GM18511 (cell line): Measurements from ENCODE around the gene CCDC9.
A peak's percentile ranks its signal among the peaks of the same experiment; 100 is the strongest.

Experiments
- ATAC-seq: cut with Tn5 transposase; IDR thresholded peaks from one replicate; pipeline ENCODE4 v1.9.1; 2021; ENCODE audit warnings: mild to moderate bottlenecking, moderate library complexity; ENCODE audit not compliant: unreplicated experiment

CCDC9 gene

DNA sequence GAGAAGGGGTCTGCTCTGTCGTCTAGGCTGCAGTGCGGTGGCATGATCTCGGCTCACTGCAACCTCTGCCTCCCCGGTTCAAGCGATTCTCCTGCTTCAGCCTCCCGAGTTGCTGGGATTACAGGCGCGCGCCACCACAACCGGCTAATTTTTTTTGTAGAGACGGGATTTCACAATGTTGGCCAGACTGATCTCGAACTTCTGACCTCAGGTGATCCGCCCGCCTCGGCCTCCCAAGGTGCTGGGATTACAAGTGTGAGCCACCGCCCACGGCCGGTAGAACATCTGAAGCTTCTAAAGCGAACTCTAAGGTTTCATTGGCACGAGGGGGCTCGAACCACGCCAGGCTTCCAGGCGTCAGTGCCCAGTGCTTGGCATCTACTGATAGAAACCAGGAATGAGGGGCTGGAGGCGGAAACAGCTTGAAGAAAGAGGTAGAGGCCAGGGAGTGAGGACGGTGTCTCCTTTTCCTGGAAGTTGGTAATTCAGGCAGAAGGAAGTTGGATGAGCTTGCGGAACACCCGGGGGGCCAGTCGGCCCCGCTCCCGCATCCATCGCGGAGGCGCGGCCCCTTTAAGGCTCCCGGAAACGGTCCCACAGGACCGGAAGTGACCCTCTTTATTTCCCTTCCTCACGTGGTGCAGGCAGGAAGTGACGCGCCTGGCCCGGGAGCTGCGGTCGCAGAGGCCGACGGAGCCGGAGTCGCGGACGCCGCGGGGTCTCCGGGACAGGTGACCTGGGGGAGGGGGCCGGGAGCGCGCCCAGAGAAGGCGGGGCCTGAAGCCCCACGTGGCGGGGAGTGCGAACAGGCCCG is at the start of gene CCDC9:
Gene CCDC9, plus strand, starts transcription at position 647 of the 814 bp plus-strand sequence. CDS start 1,876 bp downstream, outside the sequence.
- peak; percentile 60 for ATAC-seq

DNA sequence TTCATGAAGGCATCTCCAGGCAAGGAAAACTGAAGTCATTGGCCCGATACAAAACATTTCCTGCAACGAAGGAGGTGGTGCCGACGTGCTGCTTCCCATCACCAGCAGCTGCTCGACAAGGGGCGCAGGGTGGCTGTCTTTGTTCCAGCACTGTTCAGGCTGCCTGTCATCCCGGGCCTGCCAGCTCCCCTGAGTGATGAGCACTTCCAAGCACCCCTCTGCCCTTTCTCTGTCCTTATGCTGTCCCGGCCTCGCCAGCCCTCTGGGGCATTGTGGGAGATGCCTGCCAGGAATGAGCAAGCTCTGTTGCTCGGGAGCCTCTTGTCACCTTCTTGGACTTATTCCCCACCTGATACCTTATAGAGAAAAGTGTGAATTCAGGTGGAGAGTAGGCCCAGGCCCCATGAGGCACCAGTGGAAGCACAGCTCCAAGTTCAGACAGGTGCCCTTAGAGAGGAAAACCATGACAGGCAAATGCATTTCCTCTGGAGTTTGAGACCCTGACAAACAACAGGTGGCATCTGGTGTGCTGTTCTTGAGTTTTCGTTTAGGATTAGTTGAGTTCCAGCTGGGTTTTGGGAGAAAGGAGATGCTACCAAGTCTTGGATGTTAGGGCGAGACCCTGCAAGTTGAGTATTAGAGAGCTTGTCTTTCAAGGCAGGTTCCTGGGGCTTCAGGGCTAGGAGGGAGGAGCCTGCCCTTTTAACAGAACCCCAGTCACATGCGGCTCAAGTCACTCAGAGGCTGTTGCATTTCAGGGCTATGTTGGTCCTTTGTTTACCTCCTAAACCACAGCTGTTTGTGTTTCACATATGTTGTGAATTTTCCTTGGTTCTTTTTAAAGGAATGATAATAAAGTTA is 46.8 kb upstream of the CCDC9 start:
- no peak for ATAC-seq

DNA sequence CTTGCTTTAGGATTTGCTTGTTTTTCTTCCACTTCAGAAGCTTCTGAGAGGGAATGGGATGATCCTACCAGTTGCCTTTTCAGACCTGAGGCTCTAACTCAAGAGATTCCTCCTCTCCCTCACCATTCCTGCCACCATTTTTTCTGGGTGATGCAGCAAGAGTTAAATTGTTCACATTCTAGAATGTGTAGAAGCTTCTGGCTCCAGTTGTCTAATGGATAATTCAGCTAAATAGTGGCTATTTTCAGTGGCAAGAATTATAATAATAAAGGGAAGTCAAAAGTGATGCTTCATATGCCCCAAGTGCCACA is 46.2 kb upstream of the CCDC9 start:
- ATAC-seq: no peak

DNA sequence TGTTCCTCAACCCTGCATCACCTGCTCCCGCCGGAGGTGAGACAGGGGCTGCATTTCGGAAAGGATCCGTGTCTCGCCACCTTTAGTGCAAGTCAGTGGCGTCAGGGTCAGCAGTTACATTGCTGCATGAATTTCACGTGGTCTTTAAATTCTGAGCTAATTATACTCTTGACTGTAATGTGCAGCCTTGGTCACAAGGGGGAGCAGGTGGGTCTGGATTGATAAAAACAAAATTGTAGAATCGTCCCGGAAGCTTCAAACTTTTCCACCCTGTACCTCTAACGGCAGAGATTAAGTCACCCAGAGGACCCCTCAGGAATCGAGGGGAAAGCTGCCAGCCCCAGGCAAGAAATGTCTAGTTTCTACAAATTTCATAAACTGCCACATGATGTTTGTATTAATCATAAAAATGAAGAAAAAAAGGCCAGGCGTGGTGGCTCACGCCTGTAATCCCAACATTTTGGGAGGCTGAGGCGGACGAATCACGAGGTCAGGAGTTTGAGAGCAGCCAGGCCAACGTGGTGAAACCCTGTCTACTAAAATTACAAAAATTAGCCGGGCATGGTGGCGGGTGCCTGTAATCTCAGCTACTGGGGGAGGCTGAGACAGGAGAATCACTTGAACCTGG is 45.5 kb upstream of the CCDC9 start:
- ATAC-seq: no peak

DNA sequence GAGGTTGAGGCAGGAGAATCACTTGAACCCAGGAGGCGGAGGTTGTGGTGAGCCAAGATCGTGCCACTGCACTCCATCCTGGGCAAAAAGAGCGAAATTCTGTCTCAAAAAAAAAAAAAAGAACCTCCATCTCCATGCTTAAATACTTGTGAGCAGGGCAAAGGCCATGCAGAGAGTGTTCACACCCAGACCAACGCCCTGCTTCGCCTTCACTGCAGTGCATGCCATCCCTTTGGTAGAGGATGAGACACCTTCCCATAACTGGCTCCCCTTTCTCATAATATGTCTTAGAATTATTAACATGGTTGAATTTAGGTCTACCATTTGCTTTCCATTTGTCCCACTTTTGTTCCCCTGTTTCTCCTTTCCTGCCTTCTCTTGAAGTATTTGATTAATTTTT is 40.7 kb upstream of the CCDC9 start:
- no peak for ATAC-seq

DNA sequence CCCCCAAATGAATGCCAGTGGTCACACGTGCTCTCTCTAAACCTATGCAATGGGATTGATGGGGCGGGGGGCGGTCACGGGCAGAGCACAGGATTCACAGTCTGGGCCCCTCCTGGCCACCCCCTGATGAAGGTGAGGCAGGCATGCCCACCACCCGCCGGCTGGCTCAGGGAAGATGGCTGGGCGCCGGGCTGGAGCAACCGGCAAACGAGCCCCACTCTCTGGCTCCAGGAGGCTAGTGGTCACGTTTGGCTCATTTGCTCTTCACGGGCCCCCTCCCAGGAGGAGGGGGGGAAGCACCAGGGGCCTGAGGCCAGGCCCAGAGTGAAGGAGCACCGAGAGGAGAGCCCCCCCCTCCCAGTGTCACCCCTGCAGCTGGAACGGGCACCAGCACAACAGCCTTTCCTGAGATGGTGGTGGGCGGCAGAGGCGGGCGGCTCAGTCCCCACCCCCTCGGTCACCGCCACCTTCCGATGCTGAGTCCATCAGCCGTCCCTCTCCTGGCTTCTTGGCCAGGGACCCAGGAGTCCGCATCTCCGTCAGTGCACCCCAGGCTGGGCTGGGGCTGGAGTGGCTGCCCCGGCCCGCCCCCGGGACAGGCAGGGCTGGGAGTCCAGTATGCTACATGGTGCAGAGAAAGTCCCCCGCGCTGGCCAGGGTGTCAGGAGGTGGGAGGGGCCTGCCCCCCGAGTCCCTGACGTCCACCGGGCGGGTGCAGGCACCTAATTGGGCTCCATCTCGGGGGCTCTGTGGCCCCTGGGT is 35.1 kb upstream of the CCDC9 start:
- ATAC-seq: no peak

DNA sequence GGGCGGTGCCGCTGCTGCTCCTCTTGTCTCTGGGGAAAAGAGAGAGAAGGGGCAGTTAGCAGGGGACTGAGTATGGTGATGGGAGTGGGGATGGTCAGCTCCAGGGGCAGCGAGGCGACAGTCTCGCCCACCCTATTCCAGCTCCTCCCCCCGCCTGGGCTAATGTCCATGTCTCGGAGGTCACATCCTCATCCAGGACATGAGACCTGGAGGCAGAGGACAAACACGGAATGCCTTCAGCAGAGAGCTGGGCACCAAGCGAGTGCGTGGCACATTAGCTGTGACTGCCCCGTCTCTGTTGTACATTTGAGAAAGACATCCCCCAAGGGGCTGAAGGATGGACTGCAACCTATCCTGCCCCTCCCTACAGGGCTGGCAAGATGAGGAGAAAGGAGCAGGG is 34.4 kb upstream of the CCDC9 start:
- ATAC-seq: no peak

DNA sequence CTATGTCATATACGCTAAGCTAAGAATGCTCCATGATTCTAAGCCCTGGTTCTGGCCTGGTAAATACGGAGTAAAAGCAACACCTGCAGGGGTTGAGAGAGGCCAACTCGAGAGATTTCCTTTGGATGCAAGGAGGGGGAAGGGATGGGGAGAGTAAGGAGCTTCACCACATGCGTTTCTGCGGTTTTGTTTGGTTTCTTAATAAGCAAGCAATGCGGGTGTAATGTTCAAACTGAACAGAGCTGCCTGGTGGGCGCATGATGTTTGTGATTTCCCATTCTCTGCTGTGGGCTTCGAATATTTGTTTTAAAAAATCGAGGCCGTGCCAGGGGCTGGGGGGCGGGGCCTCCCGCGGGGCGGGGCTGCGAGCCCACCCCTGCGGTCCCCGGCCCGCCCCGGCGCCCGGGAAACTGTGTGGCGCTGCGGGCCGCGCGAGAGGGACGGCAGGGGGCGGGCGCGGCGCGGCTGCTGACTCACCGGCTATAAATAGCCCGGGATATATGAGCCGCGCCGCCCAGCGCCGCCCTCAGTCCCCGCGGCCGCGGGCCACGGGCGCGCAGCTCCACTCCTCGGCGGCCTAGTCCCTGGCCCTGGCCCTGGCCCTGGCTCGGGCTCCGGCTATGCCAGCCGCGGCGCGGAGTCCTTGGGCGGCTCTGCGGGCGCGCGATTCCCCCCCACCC is 30.4 kb upstream of the CCDC9 start:
- ATAC-seq: no peak

DNA sequence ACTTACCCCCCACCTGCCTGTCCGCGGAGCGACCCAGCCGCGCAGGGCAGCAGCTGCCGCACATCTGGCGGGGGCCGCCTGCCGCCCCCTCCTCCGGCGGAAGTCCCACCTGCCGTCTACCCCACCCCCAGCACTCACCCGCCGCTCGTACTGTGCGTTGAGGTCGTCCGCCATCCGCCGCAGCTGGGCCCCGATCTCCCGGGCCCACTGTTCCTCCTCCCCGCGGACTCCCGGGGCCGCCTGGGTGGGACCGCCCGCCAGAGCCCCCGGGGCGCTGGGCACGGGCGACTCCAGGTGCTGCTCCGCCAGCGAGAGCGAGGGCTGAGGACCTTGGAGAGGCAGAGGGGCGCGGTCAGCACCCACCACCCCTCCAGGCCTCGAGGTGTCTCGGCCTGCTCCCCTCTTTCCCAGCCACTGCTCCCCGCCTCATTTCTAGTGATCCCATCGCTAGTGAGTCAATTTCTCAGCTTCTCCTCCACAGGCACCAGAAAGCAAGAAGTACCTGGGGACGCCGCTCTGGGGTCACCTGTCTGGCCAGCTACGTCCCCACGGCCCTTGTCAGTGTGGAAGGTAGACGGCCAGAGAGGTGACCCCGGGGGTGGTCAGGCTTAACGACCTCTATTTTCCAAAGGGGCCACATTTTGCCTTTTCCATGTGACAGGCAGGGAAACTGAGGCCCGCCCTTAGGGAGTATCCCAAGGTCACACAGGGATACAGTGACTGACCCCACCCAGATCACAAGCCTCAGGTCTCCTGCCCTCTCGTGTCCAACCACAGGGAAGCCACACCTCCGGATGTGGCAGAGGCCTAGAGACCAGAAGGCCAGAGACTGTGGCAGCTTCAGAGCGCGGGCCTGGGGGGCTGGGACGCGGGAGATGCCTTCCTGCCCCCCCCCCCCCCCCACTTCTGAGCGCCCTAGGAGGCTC is 29.6 kb upstream of the CCDC9 start:
- peak; percentile 32 for ATAC-seq

DNA sequence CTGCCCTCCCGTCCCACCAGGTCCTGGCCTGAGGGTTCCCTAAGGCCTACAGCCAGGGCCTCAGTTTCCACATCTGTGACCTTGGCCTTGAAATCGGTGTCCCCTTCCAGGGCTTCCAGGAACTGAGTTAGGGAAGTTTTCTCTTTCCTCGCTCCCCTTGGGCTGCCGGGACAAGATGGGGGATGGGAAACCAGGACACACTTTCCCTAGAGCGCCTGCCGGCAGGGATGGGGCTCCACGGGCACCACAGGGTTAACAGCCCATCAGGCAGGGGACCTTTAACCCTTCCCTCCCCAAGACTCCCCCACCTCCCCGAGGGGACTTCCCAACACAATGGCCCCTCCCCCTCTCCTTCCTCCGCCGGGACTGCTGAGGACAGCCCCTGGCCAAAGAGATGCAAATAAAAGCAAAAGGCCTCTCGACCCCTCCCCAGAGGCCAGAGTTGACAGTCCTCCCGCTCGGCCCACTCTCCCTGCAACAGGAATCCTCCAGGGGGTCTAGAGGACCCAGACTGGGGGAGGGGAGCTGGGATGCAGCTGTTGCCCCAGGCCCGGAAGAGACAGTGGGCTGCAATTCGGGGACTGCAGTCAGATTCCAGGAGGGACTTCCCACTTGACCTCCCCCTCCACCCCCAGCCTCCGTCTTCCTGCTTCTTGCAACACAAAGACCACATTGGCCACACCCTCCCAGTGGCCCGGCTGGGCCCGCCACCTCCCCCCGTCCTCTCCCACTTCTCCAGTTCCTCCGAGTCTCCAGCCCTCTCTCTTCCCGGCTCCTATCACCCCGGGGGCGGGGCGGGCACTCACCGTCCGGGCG is 28.8 kb upstream of the CCDC9 start:
- ATAC-seq: no peak

DNA sequence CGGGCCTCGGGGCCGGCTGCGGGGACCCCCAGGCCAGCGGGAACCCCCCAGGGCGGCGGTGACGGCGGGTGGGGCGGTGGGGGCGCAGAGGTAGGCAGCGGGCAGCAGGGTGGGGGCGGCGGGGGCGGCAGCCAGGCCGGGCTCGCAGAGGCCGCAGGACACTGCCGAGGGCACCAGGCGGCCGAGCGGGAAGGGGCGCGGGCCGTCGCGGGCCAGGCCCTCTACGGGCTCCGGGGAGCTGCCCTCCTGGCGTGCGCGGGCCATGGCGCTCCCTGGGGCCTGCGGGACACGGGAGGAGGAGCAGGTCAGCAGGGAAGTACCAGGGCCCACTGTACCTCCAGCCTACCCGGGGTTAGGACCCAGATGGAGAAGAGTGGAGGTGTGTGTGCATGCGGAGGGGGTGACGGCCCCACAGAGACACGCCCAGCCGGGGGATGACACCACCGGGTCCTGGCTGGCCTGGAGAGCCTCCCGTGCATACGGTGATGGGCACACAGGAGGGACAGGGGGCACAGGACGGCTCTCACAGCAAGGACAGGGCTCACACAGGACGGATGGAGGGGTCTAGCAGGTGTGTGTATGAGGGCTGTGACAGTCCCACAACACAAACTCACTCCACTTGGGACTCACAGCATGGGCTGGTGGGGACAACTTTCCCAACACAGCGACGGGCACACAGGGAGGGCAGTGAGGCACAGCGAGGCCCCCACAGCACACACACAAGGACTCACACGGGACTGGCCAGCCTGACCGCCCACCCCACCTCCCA is 28.0 kb upstream of the CCDC9 start:
- no peak for ATAC-seq

DNA sequence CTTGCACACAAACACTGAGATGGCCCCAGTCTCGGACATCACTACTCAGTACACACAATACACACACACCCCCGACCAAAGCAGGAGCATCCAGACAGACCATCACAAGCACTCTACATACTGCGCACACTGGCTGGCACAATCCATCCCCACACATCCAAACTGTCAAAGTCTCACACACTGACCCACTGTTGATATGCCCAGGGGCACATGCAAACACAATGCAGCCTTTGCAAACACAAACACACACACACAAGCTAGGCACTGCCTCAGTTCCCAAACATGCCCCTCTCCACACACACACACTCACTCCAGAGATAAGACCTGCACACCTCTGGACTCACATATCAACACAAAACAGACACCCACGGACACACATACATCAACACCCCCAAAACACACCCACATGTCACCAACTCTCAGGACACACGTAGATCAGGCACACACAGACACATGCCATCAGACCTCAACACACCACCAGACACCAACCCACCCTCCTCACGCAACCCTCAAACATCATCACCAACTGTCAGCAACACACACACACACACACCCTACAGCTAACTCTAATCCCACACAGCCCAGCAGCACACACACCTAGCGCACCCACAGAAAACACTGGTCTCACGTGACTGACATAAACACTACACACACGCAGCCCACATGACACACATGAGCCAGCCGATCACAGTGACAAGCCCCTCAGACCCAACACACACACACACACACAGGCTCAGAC is 27.2 kb upstream of the CCDC9 start:
- no peak for ATAC-seq

DNA sequence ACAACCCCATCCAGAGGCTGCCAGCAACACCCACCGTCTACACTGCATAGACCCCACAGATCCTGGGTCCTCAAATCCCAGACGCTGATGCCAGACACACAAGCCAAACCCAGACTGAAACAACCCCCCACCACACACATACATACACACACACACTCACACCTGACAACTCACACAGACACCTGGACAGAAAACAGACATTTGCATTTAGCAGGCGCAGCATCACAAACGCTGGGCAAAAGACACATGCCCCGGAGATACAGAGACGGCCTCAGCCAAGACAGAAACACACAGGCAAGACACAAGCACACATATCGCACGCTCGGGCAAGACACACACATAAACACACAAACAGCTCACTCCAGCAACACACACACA is 26.7 kb upstream of the CCDC9 start:
- no peak for ATAC-seq

DNA sequence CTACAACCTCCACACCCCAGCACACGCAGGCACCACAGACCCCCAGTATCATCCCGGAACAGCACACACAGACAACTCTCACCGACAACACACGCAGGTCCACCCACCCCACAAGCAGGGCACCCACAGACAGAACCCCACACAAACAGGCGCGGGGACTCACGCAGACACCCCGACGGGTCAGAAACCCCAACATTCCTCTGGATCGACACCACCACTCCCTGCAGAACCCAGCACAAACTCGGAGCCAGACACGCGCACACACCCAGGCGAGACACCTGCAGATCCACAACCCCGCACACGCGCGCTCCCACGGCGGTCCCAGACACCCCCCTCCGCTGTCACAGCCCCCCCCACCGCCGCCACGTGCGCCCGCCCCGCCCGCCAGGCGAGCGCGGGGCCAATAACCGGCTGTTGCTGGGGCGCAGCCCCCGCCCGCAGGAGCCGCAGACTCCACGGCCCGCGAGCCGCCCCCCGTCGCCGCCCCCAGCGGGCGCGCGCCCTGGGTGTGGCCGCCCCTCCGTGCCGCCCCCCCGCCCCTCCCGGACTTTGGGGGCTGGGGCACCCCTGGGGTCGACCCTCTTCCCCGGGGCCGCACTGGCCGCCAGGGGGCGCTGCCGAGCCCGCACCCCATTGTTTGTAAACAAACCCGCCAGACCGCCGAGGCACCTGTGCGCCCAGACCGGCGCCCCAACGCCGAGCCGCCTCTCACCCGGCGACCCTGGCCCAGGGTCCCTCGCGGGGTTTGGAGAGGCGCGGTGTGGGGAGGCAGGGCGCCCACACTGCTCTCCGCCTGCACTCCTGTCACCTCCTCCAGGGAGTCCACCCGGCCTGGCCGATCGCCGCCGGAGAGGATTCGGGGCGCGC is 26.0 kb upstream of the CCDC9 start:
- no peak for ATAC-seq

DNA sequence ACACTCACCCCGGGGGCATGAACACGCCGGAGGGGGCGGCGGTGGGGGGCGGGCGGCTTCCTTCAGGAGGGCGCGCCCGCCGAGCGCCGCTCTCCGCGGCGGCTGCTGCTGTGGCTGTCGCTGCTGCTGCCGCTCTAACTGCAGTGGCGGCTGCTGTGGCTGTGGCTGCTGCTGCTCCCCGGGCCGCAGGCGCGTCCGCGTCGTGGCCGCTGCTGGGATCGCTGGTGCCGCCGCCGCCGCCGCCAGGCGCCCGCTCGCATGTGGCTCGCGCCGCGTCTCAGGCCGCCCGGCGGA is 25.5 kb upstream of the CCDC9 start, which contains the start of gene BBC3:
Gene BBC3, minus strand, starts transcription at position 279 of the 294 bp plus-strand sequence. CDS start 2,768 bp downstream, outside the sequence.
- no peak for ATAC-seq
